Panc1 (cell line): ENCODE results near the gene METTL5. TPM values are rescaled to one million over a fixed set of nuclear protein-coding genes. Genes with fewer than 3 reads are reported as not detected.
"Not testable (repeated sequence)": the region's sequence is repeated elsewhere in the genome, so short reads cannot be mapped to it uniquely, and the experiment has no call there.

Experiments
- ATAC-seq: fragments of 200-7000 bp; cut with Tn5 transposase; 2 replicates; pipeline ENCODE4 v1.9.1; 2020; ENCODE audit warnings: mild to moderate bottlenecking, moderate library complexity
- BruUV-seq: library from RNA; stranded (reverse); fragments of 400-500 nt; replicated peaks from 2 replicates; lab custom pipeline; 2021; lab: Mats Ljungman, UMichigan
- CTCF ChIA-PET: fragments of 300-600 bp; sonication (Branson Sonifier 250); formaldehyde crosslinking; loops from one replicate; lab custom pipeline; 2022; ENCODE audit warnings: antibody characterized with exemption; lab: Charles Lee
- POLR2A ChIA-PET: fragments of 300-600 bp; sonication (Branson Sonifier 250); formaldehyde crosslinking; loops from one replicate; lab custom pipeline; 2022; ENCODE audit warnings: antibody characterized with exemption; lab: Charles Lee
- DNase-seq: peaks from one replicate; pipeline ENCODE4 v3.0.0-alpha.2; 2010; ENCODE audit warnings: low read depth, low spot score
- H3K27ac ChIP-seq: 2 replicates; pipeline ENCODE4 v1.5.1; 2011; ENCODE audit warnings: mild to moderate bottlenecking, low read length, inconsistent platforms
- H3K27me3 ChIP-seq: fragments of 200-500 bp; sonication (Bioruptor generic); 2 replicates; pipeline ENCODE4 v1.6.0; 2014; ENCODE audit warnings: low read length, inconsistent platforms; ENCODE audit not compliant: control insufficient read depth, insufficient read depth
- H3K36me3 ChIP-seq: fragments of 200-500 bp; sonication (Bioruptor generic); 2 replicates; pipeline ENCODE4 v1.5.1; 2014; ENCODE audit warnings: inconsistent platforms, mild to moderate bottlenecking, low read length, moderate library complexity; ENCODE audit not compliant: control insufficient read depth, insufficient read depth
- H3K4me1 ChIP-seq: 2 replicates; pipeline ENCODE4 v1.5.1; 2011; ENCODE audit warnings: inconsistent platforms, mild to moderate bottlenecking, low read length, moderate library complexity; ENCODE audit not compliant: control insufficient read depth, insufficient read depth
- H3K4me3 ChIP-seq, 2 experiments: 2 replicates each; pipeline ENCODE4 v1.5.1; 2011 to 2012; ENCODE audit warnings: low read depth in 2 of 2, low read length in 2 of 2, mild to moderate bottlenecking in 2 of 2, inconsistent platforms in 1 of 2, moderate library complexity in 1 of 2
- H3K9me3 ChIP-seq: fragments of 200-500 bp; sonication (Bioruptor generic); 2 replicates; pipeline ENCODE4 v1.5.1; 2014; ENCODE audit warnings: low read depth, mild to moderate bottlenecking, inconsistent platforms, low read length, moderate library complexity; ENCODE audit not compliant: control insufficient read depth, insufficient read depth
- CTCF ChIP-seq: fragments of 450-650 bp; IDR thresholded peaks from 2 replicates; pipeline ENCODE4 v1.5.1; 2017; ENCODE audit warnings: mild to moderate bottlenecking
- POLR2AphosphoS5 ChIP-seq: IDR thresholded peaks from 2 replicates; pipeline ENCODE4 v1.6.1; 2012; ENCODE audit warnings: mild to moderate bottlenecking, low read depth, low read length, moderate library complexity
- REST ChIP-seq, 2 experiments: IDR thresholded peaks; 2 replicates each; pipeline ENCODE4 v1.6.1; 2011 to 2012; ENCODE audit warnings: low read depth in 2 of 2, control low read depth in 1 of 2, low read length in 1 of 2, mild to moderate bottlenecking in 1 of 2, moderate library complexity in 1 of 2; ENCODE audit not compliant: insufficient read depth in 1 of 2
- SIN3A ChIP-seq: IDR thresholded peaks from 2 replicates; pipeline ENCODE4 v1.6.1; 2012; ENCODE audit warnings: low read depth, mild to moderate bottlenecking, low read length, moderate library complexity, borderline replicate concordance; ENCODE audit not compliant: insufficient read depth
- TCF7L2 ChIP-seq: IDR thresholded peaks from 2 replicates; pipeline ENCODE4 v1.6.1; 2011; ENCODE audit warnings: mild to moderate bottlenecking, low read depth, low read length, inconsistent platforms
- in situ Hi-C: cut with HindIII; loops from 2 replicates; pipeline ENCODE4 v1.10.0; 2016; ENCODE audit warnings: low sequenced_read_pairs, low pct_unique_long_range_greater_than_20kb
- intact Hi-C: fragments of 100-400 bp; cut with micrococcal nuclease; formaldehyde crosslinking; loops from one replicate; pipeline ENCODE4 v1.10.0; 2022; ENCODE audit not compliant: unreplicated experiment
- total RNA-seq: library from RNA; stranded (reverse); gene quantifications from one replicate; pipeline ENCODE4 v1.2.1, GENCODE V29; 2021; ENCODE audit not compliant: unreplicated experiment

Gene METTL5
- total RNA-seq, 1 experiment from 2014 or later: 81.4 TPM

GRCh38 chr2:169845016-169845415 is 20.3 kb upstream of the METTL5 start:
- no peak for ATAC-seq
- no TSS peak for BruUV-seq
- H3K9me3 ChIP-seq: no peaks in the 10 kb centered on the region
- no peak overlapping the region for H3K27ac ChIP-seq
- ChIA-PET CTCF (no interaction called here), POLR2A (no interaction called here)
- no peaks in the 10 kb centered on the region for H3K4me1 ChIP-seq
- TF ChIP-seq POLR2AphosphoS5: no peak
- in situ Hi-C loops: no loop called here
- no peak for DNase-seq
- H3K36me3 ChIP-seq: no peaks in the 10 kb centered on the region
- H3K4me3 ChIP-seq: no peak overlapping the region
- intact Hi-C loops: no loop called here
- no peaks in the 10 kb centered on the region for H3K27me3 ChIP-seq

- H3K27ac ChIP-seq, POLR2A ChIA-PET, in situ Hi-C loops, ATAC-seq, CTCF ChIA-PET, H3K4me3 ChIP-seq, H3K9me3 ChIP-seq, H3K27me3 ChIP-seq, intact Hi-C loops, DNase-seq, H3K4me1 ChIP-seq, BruUV-seq, H3K36me3 ChIP-seq: not testable (repeated sequence)
Observed at GRCh38 chr2:169841625-169842024, 16.9 kb upstream of the METTL5 start.

DNA sequence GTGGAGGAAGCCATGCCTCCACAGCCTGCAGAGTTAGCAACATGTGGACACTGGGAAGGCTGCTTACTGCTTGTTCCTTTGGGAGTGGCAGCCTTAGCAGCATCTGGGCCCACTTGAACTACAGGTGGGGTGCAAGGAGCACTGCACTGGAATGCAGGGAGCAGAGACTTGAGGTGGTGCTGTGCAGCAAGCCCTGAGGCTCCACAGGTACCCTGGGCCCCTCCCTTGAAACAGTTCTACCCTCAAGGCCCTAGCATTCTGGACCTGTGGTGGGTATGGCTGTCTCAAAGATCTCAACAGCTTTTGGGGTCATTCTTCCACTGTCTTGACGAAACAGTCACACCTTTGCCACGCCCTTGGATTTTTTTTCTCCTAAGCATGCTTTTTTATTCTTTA is 16.0 kb upstream of the METTL5 start:
- ChIA-PET POLR2A (no interaction called here), CTCF (no interaction called here)
- intact Hi-C loops (no loop called here), in situ Hi-C loops (no loop called here)
- TF ChIP-seq TCF7L2 (no peak), SIN3A (no peak), CTCF (no peak), POLR2AphosphoS5 (no peak), REST (IDR thresholded peaks at IDR 0.05; ENCODE audit: insufficient read depth in 1 of 2, low read depth in 2 of 2, low read length in 1 of 2) (no peak)
- H3K4me1 ChIP-seq: no peaks in the 10 kb centered on the region; the same call in 1 of the 2 replicates
- H3K27me3 ChIP-seq: no peaks in the 10 kb centered on the region
- DNase-seq (no peak), ATAC-seq (no peak)
- H3K27ac ChIP-seq: no peak overlapping the region
- H3K4me3 ChIP-seq: no peak overlapping the region
- H3K36me3 ChIP-seq: no peaks in the 10 kb centered on the region; the same call in 1 of the 2 replicates
- H3K9me3 ChIP-seq: no peaks in the 10 kb centered on the region
- no TSS peak for BruUV-seq
